Measurements from ENCODE around the gene FASTKD2.

GRCh38 chr2:206832873-206833272 is 67.5 kb downstream of the FASTKD2 start:
- TF ChIP-seq MAX (IDR thresholded peaks at IDR 0.05) (no peak), FOSL1 (IDR thresholded peaks at IDR 0.05; ENCODE audit: insufficient read depth, low read depth, low read length) (no peak), CTCF (IDR thresholded peaks at IDR 0.05; ENCODE audit: control extremely low read depth in 1 of 3, insufficient read depth in 1 of 3, low read depth in 1 of 3, low read length in 3 of 3) (no peak), SIN3A (conservative IDR thresholded peaks at IDR 0.05 in 1 of 2, IDR thresholded peaks at IDR 0.05 in 1 of 2; ENCODE audit: low read depth in 1 of 2, low read length in 2 of 2) (no peak), POLR2A (IDR thresholded peaks at IDR 0.05; ENCODE audit: control extremely low read depth in 1 of 2, low read depth in 2 of 2, low read length in 2 of 2) (no peak), GABPA (IDR thresholded peaks at IDR 0.05; ENCODE audit: borderline replicate concordance, insufficient read depth, low read length) (no peak), NRF1 (IDR thresholded peaks at IDR 0.05; ENCODE audit: low read depth, low read length) (no peak)

Measured in H1 (cell line).